Effector memory CD4-positive, alpha-beta T cell (primary cell): ENCODE measurements around the gene RBM28.

Source experiments
- DNase-seq, 3 donors: peaks; one replicate each; pipeline ENCODE4 v3.0.0-alpha.2; 2020
- H3K27ac ChIP-seq: 2 replicates; pipeline ENCODE4 v1.7.0; 2013; ENCODE audit warnings: mild to moderate bottlenecking, low read length, moderate library complexity; ENCODE audit not compliant: insufficient read depth, poor library complexity, severe bottlenecking
- H3K27me3 ChIP-seq: replicated peaks from 2 replicates; pipeline ENCODE4 v1.7.0; 2013; ENCODE audit warnings: mild to moderate bottlenecking, low read length; ENCODE audit not compliant: insufficient read depth, control insufficient read depth, poor library complexity, severe bottlenecking
- H3K36me3 ChIP-seq: 2 replicates; pipeline ENCODE4 v1.7.0; 2013; ENCODE audit warnings: mild to moderate bottlenecking, low read length, moderate library complexity; ENCODE audit not compliant: control insufficient read depth, insufficient read depth
- H3K4me1 ChIP-seq: 2 replicates; pipeline ENCODE4 v1.7.0; 2013; ENCODE audit warnings: low read length, mild to moderate bottlenecking; ENCODE audit not compliant: control insufficient read depth, insufficient read depth, poor library complexity, severe bottlenecking
- H3K4me3 ChIP-seq: 2 replicates; pipeline ENCODE4 v1.7.0; 2013; ENCODE audit warnings: low read length, low read depth, mild to moderate bottlenecking; ENCODE audit not compliant: insufficient read depth, poor library complexity, severe bottlenecking
- H3K9me3 ChIP-seq: 2 replicates; pipeline ENCODE4 v1.7.0; 2013; ENCODE audit warnings: mild to moderate bottlenecking, low read length, moderate library complexity; ENCODE audit not compliant: control insufficient read depth

RBM28 gene

GRCh38 chr7:128265906-128266300, 77.8 kb downstream of the RBM28 start:
- Histone ChIP-seq H3K27ac (no peak overlapping the region), H3K4me1 (no peaks in the 10 kb centered on the region), H3K4me3 (no peak overlapping the region), H3K27me3 (no peaks in the 10 kb centered on the region), H3K9me3 (no peaks in the 10 kb centered on the region), H3K36me3 (no peaks in the 10 kb centered on the region)
- DNase-seq = no peak

- Histone ChIP-seq H3K9me3 (no peaks in the 10 kb centered on the region), H3K4me3 (no peak overlapping the region), H3K36me3 (no peaks in the 10 kb centered on the region), H3K27ac (no peak overlapping the region), H3K27me3 (no peaks in the 10 kb centered on the region), H3K4me1 (no peaks in the 10 kb centered on the region)
- DNase-seq = no peak
Measured at GRCh38 chr7:128265156-128265905, 78.4 kb downstream of the RBM28 start.

GRCh38 chr7:128264477-128264876, 79.2 kb downstream of the RBM28 start:
- Histone ChIP-seq H3K36me3 (no peaks in the 10 kb centered on the region), H3K4me3 (no peak overlapping the region), H3K27me3 (no peaks in the 10 kb centered on the region), H3K9me3 (no peaks in the 10 kb centered on the region), H3K4me1 (no peaks in the 10 kb centered on the region), H3K27ac (no peak overlapping the region)
- DNase-seq = no peak

GRCh38 chr7:128263420-128263819, 80.3 kb downstream of the RBM28 start:
- no peak overlapping the region for H3K4me3 ChIP-seq
- H3K27ac ChIP-seq = no peak overlapping the region
- DNase-seq = no peak
- no peaks in the 10 kb centered on the region for H3K36me3 ChIP-seq
- H3K4me1 ChIP-seq = no peaks in the 10 kb centered on the region
- H3K27me3 ChIP-seq = no peaks in the 10 kb centered on the region
- H3K9me3 ChIP-seq = no peaks in the 10 kb centered on the region

- H3K4me1 ChIP-seq = no peaks in the 10 kb centered on the region
- H3K4me3 ChIP-seq = no peak overlapping the region
- no peak overlapping the region for H3K27ac ChIP-seq
- H3K9me3 ChIP-seq = no peaks in the 10 kb centered on the region
- no peaks in the 10 kb centered on the region for H3K27me3 ChIP-seq
- DNase-seq = no peak
- H3K36me3 ChIP-seq = no peaks in the 10 kb centered on the region
Measured at GRCh38 chr7:128262273-128263028, 81.3 kb downstream of the RBM28 start.

- DNase-seq = no peak
- no peaks in the 10 kb centered on the region for H3K36me3 ChIP-seq
- no peaks in the 10 kb centered on the region for H3K4me1 ChIP-seq
- H3K27me3 ChIP-seq = no peaks in the 10 kb centered on the region
- no peaks in the 10 kb centered on the region for H3K9me3 ChIP-seq
- no peak overlapping the region for H3K4me3 ChIP-seq
- H3K27ac ChIP-seq = no peak overlapping the region
Measured at GRCh38 chr7:128260069-128260795, 83.5 kb downstream of the RBM28 start.

- Histone ChIP-seq H3K36me3 (no peaks in the 10 kb centered on the region), H3K4me1 (no peaks in the 10 kb centered on the region), H3K9me3 (no peaks in the 10 kb centered on the region), H3K4me3 (no peak overlapping the region), H3K27me3 (no peaks in the 10 kb centered on the region), H3K27ac (no peak overlapping the region)
- no peak for DNase-seq
Measured at GRCh38 chr7:128259131-128260061, 84.3 kb downstream of the RBM28 start.

- no peak for DNase-seq
- Histone ChIP-seq H3K36me3 (no peaks in the 10 kb centered on the region), H3K4me1 (no peaks in the 10 kb centered on the region), H3K4me3 (no peak overlapping the region), H3K9me3 (no peaks in the 10 kb centered on the region), H3K27me3 (no peaks in the 10 kb centered on the region), H3K27ac (no peak overlapping the region)
Measured at GRCh38 chr7:128257458-128257857, 86.2 kb downstream of the RBM28 start.

- H3K27me3 ChIP-seq = no peaks in the 10 kb centered on the region
- H3K9me3 ChIP-seq = no peaks in the 10 kb centered on the region
- H3K36me3 ChIP-seq = no peaks in the 10 kb centered on the region
- DNase-seq = no peak
- no peaks in the 10 kb centered on the region for H3K4me1 ChIP-seq
- H3K4me3 ChIP-seq = no peak overlapping the region
- no peak overlapping the region for H3K27ac ChIP-seq
Measured at GRCh38 chr7:128255271-128255670, 88.4 kb downstream of the RBM28 start.
